Measurements from ENCODE around the gene DNAAF3. TPM values are rescaled to one million over a fixed set of nuclear protein-coding genes. Genes with fewer than 3 reads are reported as not detected.
A peak's percentile ranks its signal among the peaks of the same experiment; 100 is the strongest.

Gene DNAAF3
- total RNA-seq, 2 experiments from 2014 or later = not detected

GRCh38 chr19:55117663-55118391 is 48.6 kb downstream of the DNAAF3 start:
- no peak overlapping the region for H3K27ac ChIP-seq (ENCODE audit: low read depth in 1 of 2, low read length in 2 of 2)
- H3K4me3 ChIP-seq (ENCODE audit: low read length) = peak overlapping the region; percentile 60
- intact Hi-C loops (cut with DNase I, micrococcal nuclease) = loop anchor here in 1 of 2 experiments (1.0 to 5.0 kb wide), 7 partner anchors 29 to 539 kb away; partner anchors contain the start of genes PPP6R1, RDH13 and U2AF2
- DNase-seq = peak; percentile 91 to 99 (median 97)
- H3K27ac Mint-ChIP-seq = peak overlapping the region; percentile 85
- no peaks in the 10 kb centered on the region for H3K9me3 Mint-ChIP-seq
- CTCF ChIA-PET = interaction anchor here (1.0 to 2.4 kb wide), 3 partner anchors 29 to 359 kb away, joined by 3 to 8 read pairs (median 5); partner anchors contain the start of gene ZNF628
- H3K27me3 ChIP-seq (ENCODE audit: control insufficient read depth in 1 of 2, insufficient read depth in 2 of 2, low read length in 2 of 2) = no peaks in the 10 kb centered on the region
- peaks cover 0 to 3% of the 10 kb centered on the region in 2 experiments for H3K9me3 ChIP-seq (ENCODE audit: control insufficient read depth in 1 of 2, insufficient read depth in 1 of 2, low read length in 2 of 2)
- H3K4me1 ChIP-seq (ENCODE audit: insufficient read depth, low read length) = peaks cover 47% of the 10 kb centered on the region
- POLR2A ChIA-PET = interaction anchor here (0.6 to 2.1 kb wide), 17 partner anchors 29 to 669 kb away, joined by 3 to 11 read pairs (median 4); partner anchors contain the start of genes DNAAF3, FIZ1, HSPBP1 and KMT5C
- TF ChIP-seq CTCF (IDR thresholded peaks at IDR 0.05) = no peak
- H3K4me1 Mint-ChIP-seq (ENCODE audit: low read depth) = peaks cover 37% of the 10 kb centered on the region
- peak; percentile 89 for ATAC-seq (ENCODE audit: poor library complexity)
- no peaks in the 10 kb centered on the region for H3K27me3 Mint-ChIP-seq
- H3K4me3 Mint-ChIP-seq = peak overlapping the region; percentile 92
- peaks cover 9% of the 10 kb centered on the region for H3K36me3 ChIP-seq (ENCODE audit: insufficient read depth, low read length)
- peaks cover 16% of the 10 kb centered on the region for H3K36me3 Mint-ChIP-seq (ENCODE audit: low read depth)

GRCh38 chr19:55116859-55117662 is 49.4 kb downstream of the DNAAF3 start, which contains the start of gene PPP1R12C:
Gene PPP1R12C (minus strand): TSS chr19:55117637. CDS start chr19:55117543, 94 bp downstream.
- Mint-ChIP-seq H3K4me3 (peak within 1 kb of the TSS; percentile 93), H3K27ac (peak within 1 kb of the TSS; percentile 86), H3K27me3 (no peaks in the 10 kb centered on the region), H3K4me1 (ENCODE audit: low read depth) (peaks cover 37% of the 10 kb centered on the region), H3K9me3 (no peaks in the 10 kb centered on the region), H3K36me3 (ENCODE audit: low read depth) (peaks cover 16% of the 10 kb centered on the region)
- POLR2A ChIA-PET = interaction anchor here (0.6 to 2.1 kb wide), 18 partner anchors 28 to 668 kb away, joined by 3 to 11 read pairs (median 4); partner anchors contain the start of genes DNAAF3, FIZ1, HSPBP1 and KMT5C
- DNase-seq = peak in 1 of 14 experiments; percentile 55
- Histone ChIP-seq H3K4me1 (ENCODE audit: insufficient read depth, low read length) (peaks cover 47% of the 10 kb centered on the region), H3K27ac (ENCODE audit: low read depth in 1 of 2, low read length in 2 of 2) (peak within 1 kb of the TSS; percentile 27 to 44), H3K4me3 (ENCODE audit: low read length) (peak within 1 kb of the TSS; percentile 70), H3K9me3 (ENCODE audit: control insufficient read depth in 1 of 2, insufficient read depth in 1 of 2, low read length in 2 of 2) (peaks cover 0 to 3% of the 10 kb centered on the region in 2 experiments), H3K36me3 (ENCODE audit: insufficient read depth, low read length) (peaks cover 17% of the 10 kb centered on the region), H3K27me3 (ENCODE audit: control insufficient read depth in 1 of 2, insufficient read depth in 2 of 2, low read length in 2 of 2) (no peaks in the 10 kb centered on the region)
- TF ChIP-seq CTCF (IDR thresholded peaks at IDR 0.05) = no peak
- intact Hi-C loops (cut with DNase I, micrococcal nuclease) = loop anchor here in 1 of 2 experiments (1.0 to 5.0 kb wide), 5 partner anchors 28 to 540 kb away; partner anchors contain the start of genes PPP6R1, RDH13 and U2AF2
- ATAC-seq (ENCODE audit: poor library complexity) = peak; percentile 19
- CTCF ChIA-PET = interaction anchor here (1.0 to 2.4 kb wide), 3 partner anchors 29 to 360 kb away, joined by 3 to 8 read pairs (median 5); partner anchors contain the start of gene ZNF628

Measured in CD4-positive, alpha-beta T cell (primary cell).